CD1c-positive myeloid dendritic cell (primary cell): ENCODE data around the gene ASPHD2.

Experiments used
- DNase-seq: peaks from one replicate; pipeline ENCODE4 v3.0.0-alpha.2; 2016; ENCODE audit errors: extremely low spot score

ASPHD2 gene

DNA sequence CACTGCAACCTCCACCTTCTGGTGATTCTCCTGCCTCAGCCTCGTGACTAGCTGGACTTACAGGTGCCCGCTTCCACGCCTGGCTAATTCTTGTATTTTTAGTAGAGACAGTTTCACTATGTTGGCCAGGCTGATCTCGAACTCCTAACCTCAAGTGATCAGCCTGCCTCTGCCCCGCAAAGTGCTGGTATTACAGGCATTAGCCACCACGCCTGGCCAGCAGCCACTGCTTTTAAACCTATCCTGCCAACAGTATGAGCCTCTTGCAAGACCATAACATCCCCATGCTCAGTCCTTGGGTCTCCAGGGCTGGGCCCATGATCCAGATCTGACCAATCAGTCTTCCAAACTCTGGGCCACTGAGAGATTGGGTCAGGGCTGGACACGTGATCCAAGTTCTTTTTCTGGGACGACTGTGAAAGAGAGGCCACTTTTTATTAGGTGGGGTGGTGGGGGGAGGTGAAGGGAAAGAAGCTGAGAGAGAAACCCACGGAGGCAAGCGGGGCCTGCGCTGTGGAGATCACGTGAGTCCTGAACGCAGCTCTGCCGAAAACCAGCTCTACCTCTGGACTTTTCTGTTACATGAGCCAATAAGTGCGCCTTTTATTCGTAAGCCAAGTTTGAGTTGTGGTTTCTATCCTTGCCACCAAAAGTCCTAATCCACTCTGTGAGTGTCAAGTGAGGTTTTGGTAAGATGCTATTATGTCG is 17.9 kb downstream of the ASPHD2 start:
- no peak for DNase-seq

DNA sequence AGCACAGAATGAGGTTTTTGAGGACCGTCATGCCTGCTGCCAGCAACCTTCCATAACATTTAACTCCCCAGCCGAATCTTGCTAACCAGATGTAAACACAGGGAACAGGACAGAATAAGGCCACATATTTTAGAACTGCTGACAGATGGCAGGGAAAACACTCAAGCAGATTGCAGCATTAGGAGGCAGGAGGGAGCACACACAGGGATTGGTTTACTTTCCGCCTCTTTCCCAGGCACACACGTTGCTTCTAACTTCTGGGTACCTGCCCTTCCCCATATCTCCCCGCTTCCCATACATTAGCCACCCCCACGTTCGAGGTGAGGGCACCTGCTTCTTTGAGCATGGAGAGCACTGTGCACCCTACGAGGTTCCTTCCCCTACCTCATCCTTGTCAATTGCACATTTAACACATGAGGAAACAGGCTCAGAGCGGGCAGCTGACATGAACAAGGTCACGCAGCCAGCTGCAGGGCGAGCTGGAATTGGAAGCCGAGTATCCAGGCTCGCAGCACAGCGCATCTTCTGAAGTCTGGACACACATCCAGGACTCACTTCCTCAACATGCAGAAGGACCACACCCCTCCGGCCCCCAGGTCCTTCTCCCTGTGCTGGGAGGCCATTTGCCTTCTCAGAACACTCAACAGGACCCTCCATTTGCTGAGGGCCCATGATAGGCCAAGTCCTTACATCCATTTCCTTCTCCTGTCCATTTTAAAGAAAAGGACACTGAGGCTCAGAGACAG is 18.7 kb downstream of the ASPHD2 start:
- DNase-seq = no peak

DNA sequence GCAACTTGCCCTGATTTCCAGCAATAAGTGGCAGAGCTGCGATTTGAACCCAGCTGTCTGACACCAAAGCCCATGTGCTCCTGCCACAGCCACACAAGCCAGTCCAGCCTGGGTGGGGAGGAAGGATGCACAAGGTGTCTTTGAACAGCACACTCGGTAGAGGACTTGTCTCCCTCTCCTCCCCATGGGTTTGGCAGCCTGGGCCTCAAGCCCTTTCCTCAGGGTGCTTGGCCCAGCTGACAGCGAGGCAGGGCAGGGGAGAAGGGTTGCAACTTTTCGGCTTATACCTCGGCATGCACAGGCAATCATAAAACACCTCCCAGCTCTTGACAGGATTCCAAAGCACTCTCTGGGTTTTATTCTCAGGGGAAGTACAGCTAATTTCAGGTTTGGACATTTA is 19.3 kb downstream of the ASPHD2 start:
- no peak for DNase-seq

DNA sequence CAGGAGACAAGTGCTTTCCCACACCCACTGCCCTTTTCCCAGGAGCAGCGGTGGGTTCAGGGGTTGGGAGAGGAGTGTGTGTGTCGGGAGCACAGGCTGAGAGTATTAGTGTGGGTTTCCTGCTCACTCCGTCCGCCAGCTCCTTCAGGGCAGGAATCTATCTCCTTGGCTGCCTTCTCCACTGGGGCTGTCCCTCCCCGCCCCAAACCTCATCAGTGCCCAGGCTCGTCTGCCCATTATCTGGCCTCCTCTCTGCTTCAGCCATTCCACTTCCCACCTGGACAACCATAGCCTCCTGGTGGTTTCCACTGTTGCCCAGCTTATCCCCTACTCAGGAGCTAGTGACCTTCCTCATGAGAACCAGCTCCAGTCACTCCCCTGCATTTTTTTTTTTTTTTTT is 19.9 kb downstream of the ASPHD2 start:
- no peak for DNase-seq

DNA sequence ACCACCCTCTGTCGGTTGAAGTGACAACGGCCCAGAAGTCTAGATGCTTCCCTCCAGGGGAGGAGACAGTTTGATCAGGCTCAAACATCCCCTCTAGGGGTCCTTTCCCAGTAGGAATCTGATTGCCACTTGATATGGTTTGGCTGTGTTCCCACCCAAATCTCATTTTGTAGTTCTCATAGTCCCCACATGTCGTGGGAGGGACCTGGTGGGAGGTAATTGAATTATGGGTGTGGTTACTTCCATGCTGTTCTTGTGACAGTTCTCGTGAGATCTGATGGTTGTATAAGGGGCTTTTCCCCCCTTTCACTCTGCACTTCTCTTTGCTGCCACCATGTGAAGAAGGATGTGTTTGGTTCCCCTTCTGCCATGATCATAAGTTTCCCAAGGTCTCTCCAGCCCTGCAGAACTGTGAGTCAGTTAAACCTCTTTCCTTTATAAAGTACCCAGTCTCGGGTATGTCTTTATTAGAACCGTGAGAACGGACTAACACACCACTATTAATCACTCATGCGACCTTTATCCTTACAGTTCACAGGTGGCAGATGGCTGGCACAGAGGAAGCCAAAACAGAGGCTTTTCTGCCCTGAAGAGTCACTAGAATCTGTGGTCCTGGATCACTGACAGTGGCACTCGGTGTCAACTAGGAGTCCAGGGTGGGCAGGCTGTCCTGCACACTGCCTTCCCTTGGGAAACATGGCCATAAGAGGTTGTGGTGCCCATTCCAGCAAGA is 21.6 kb downstream of the ASPHD2 start:
- no peak for DNase-seq

DNA sequence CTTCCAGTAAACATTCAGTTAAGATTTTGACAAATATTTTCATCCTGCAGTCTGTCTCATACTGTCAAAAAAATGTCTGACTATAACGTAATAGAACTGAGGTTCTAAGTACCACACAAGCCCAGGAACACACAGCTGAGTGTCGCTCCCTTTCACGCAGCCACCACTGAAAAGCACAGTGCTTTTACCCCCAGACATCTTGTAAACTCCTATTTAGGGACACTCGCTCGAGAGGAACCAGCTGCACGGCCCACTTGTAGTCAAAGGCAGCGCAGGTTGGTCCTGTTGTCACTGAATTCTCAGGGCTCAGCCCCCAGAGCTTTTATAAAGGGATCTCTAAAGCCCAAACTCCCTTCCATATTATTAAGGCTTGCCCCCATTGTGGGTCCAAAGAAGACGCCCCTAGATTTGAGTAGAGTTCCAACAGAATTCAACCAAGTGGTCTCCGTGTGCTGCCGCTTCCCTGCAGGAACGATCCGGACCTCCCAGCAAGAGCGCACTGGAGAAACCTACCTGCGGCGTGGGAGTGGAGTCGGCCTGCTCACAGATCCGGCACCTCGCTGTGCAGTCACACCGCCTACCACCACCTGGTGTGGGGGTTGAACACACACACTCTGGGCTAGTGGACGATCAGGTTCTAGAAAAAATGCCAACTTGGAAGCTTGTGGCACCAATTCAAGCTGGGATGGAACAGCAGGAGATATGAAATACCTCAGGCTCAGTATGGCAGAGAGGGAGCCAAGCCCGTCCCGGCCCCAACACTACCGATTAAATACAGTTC is 23.4 kb downstream of the ASPHD2 start:
- no peak for DNase-seq

DNA sequence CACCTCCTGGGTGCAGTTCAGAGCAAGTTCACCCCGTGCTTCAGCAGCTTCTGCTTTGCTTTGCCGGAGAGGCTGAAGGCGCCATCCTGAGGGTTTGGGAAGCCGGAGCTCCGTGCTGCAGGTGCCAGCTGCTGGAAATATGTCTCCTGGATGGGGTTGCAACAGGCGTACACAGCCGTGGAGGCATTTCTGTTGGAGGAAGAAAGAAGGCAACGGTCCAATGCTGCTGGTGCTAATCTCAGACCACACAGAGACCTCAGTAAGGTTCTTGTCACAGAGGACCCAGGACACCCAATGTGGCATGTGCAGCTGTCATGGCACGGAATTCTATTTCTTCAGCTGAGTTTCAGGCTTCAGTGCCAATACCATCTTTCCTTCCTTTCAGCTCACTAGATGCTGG is 24.2 kb downstream of the ASPHD2 start:
- DNase-seq = no peak

DNA sequence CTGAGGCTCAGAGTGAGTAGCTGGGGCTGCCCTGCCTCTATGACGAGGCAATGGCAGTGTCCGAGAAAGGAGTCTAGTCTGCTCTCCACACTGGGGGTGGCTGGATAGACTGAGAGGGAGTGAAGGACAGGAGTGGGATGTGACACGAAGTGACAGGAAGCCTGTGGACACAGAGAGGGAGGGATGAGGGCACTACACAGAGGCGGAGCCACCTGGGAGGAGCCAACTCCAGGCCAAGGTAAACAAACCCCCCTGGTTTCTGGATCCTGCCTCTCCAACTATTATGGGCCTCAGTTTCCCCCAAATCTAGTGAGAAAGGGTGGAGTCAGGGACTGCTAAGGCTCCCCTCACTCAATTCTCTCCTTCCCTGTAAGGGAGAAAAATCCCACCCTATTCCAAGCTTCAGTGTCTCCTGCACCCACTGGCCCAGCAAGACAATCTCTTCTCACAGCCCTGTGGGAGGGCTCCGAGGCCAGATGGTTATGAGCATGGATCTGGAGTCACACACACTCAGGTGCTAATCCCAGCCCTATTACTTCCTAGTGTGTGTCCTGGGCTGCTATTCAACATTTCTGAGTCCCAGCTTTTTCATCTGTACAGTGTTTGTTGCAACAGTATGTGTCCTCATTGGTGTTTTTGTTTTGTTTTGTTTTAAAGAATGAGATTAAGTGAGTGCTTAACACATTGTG is 24.9 kb downstream of the ASPHD2 start:
- no peak for DNase-seq

DNA sequence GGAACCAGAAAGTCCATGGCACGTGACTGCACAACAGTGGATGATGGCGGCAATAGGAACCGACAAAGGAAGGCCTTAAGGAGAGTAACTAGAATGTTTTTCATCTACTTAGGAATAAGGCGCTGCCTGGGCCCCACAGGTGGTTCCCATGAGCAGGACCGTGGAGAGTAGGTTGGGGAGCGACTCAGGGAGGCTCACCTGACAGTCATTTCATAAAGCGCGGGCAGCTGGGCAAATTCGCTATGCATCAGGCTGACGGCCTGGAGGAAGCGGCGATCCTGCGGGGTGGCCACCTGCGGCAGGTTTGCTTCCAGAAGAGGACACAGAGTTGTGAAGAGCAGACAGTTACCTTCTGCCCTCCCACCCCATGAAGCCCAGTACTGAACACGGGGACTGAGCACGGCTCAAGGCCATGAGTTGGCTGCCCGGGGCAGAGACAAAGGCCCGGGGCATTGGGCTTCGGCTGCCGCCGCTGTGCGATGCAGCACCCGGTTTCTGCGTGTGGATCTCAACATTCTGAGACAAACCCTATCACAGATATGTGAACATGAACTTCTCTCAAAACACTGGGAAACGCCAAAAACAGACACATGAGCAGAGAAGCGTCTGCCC is 28.7 kb downstream of the ASPHD2 start:
- no peak for DNase-seq

DNA sequence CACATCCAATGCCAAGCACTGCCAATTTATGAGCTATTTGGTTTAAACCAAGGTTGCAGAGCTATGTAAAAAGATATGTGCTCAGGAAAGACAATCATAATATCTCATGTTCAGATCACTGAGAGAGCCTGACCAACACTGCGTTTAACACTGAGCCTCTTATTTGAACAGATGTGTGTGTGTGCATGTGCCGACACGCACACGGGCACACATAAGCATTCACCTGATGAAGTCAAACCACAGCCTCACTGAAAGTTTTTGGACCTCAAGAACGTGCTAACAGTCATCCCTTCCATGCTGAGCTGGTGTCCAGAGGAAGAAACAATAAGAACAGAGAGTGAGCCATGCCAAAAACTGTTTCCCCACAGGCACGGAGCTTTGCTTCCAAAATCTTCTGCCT is 31.1 kb downstream of the ASPHD2 start:
- no peak for DNase-seq

DNA sequence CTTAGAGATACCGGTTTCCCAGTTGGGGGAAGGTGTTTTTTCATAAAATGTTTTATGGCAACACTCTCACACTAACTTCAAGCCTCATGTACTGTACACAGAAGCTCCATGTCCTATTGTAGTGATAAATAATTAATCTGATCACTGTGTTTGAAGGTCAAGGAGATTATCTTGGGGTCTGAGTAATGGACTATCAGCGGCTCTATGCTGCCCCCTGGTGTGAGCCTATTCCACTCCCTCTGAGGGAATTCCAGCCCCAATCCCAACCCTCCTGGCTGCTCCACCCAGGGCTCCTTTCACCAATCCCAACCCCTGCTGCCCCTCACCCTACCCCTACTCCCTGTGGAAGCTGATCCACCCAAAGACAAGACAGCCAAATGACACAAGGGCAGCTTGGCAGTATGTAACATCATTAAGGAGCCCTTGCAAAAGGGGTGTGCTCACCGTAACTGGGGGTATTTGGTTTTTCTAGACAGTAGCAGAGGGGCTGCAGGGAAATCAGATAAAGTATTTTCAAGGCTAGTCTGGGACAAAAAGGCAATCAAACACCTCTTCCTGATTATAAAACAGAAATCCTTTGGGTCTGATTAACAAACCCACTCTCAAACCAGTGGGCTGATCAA is 32.2 kb downstream of the ASPHD2 start:
- DNase-seq = peak; percentile 49

DNA sequence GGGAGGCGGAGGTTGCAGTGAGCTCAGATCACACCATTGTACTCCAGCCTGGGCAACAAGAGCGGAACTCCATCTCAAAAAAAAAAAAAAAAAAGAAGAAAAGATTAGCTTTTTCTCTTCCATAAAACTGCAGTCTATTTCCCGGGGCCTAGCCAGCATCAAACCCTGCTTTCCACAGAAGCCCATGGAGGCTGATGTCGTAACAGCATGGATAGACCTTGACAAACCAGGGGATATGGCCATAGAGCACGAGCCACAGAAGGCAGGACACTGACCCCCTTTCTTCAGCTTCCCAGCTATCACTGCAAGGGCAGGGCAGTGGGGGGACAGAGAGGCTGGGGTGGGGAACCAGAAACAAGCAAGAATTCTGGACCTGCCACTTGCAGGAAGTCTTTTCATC is 33.0 kb downstream of the ASPHD2 start:
- DNase-seq = no peak

DNA sequence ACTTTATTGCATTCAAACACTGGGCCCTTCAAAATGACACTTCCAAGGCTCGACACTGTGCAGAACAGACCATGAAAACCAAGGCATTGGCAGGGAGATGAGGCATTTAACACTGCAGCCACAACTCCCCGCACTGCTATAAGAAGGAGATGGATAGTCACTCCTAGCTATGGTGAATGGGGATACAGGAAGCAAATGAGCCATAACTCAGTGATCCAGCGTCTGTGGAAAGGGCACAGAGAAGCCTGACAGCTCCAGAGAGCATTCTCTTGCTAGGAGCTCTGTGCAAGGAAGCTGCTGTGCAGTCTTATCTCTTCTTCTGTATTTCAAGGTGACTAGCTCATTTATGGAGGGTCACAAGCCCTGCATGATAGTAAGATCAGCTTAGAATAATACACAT is 33.6 kb downstream of the ASPHD2 start:
- DNase-seq = no peak

DNA sequence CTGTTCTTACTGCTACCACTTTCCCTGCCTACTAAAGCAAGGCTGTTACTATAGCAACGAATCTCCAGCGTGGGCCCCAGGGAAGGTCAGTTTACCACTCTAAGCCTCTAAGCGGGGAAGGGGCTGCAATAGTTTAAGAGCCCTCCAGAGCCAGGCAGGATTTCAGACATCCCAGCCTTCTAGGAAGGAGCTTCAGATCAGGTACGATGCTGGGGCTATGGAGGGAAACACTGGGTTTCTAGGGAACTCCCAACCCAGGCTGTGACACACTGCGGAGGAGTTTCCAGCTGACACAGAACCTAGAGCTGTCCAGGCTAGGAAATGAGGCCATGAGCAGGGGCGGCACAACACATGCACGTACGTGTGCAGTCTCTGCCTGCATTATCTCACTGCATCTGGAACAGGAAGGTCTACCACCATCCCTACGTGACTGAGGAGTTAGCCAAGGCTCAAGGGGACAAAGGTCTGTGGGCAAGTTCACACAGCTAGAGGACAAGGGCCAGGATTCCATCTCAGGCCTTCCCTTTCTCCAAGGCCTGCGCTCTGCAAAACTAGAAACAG is 34.1 kb downstream of the ASPHD2 start:
- DNase-seq = no peak

DNA sequence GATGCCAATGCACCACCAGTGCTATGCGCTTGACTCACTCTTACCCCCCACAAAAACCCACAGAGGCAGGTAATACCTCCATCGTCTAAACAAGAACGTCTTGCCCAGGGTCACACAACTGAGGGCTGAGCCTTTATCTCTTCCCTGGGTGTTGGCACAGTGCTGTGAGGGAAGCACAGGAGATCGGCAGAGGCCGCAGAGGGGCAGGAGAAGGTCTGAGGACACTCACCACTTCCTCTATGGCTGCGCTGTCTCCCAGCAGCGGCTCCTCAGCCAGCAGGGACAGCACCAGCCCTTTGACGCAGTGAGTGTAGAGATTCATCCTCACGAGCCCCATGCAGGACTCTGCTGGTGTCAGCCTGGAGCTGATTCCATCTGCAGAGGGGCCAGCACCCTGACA is 34.6 kb downstream of the ASPHD2 start:
- no peak for DNase-seq

DNA sequence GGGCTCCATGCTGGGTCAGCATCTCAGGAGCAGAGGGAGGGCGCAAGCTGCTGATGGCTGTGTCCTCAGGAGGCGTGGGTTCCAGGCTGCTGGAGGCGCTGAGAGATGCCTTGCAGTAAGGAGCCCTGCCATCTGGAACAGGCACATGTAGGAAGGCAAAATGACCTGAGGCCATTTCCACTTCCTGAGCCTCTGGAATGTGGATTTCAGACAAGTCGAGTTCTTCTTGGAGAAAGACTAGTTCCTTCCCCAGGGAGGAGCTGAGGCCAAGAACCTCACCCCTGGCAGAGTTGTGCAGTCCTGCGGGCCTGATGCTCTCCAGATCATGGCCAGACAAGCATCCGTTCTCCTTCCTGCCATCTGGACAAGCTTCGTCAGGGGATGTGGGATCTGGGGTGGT is 35.3 kb downstream of the ASPHD2 start:
- DNase-seq = no peak

DNA sequence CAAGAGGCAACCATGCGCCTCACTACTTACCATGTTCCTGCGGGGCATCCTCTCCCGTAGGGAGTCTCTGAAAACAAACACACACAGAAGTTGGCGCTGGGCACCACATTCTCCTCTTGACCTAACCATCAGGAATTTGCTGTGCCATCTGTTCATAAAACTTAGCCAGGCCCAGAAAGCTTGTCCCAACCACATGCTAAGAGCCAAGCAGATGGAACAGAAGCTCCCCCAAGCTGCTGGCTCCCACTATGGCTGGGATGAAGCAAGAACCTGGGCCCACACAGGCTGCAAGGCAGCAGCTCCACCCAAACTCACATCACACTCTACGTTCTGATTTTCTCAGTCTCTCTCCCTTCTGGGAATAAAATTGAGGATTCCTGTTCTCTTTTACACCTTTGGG is 37.1 kb downstream of the ASPHD2 start:
- DNase-seq = no peak

DNA sequence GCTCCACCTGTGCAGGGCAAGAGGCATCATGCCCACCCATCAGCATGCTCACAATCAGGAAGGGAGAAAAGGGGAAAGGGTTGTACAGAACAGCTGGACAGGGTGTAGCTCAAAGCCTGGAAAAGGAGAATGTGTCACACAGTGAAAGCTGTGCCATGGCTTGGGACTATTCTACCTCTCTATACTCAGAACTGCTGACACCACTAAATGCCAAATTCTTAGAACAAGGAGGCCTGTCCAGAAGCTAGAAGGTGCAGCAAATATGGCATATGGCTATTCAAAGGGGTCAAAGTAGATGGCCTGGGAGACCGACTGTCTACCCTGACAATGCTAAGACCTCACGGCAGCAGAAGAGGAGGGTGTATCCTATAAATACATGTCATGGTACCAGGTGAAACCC is 41.7 kb downstream of the ASPHD2 start:
- no peak for DNase-seq

DNA sequence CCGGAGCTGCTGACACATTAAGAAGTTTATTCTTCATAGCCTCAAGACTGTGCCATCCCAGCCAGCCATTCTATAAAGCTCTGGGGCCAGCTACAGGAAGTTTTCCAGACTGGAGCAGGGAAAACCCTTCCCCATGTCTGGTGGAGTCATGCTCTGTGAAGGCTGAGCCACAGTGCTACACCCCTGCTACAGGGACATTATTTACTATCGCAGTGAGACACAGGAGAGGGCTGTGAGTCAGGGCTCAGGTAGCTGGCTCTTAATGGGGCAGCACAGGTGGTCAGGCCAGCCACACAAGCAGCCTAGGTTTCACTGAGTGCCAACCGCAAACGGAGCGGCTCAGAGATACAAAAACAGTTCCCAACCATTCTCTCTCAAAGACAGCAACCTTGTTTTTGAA is 42.5 kb downstream of the ASPHD2 start:
- DNase-seq = no peak

DNA sequence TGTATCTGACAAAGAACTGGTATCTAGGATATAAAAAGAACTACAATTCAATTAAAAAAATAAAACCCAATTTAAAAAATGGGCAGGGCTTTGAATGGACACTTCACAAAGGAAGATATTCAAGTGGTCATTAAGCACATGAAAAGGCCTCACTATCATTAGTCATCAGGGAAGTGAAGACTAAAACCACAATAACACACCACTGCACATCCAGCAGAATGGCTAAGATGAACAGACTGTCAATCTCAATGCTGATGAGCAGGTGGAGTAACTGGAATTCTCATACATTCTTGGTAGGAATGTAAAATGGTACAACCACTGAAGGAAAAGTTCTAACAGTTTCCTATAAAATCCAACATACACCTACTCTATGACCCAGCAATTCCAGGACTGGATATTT is 45.6 kb downstream of the ASPHD2 start:
- peak; percentile 13 for DNase-seq
